Endothelial cell of umbilical vein (primary cell): ENCODE results near the gene HS6ST2. TPM values are rescaled to one million over a fixed set of nuclear protein-coding genes. Genes with fewer than 3 reads are reported as not detected.

Experiments
- BruUV-seq: library from RNA; stranded (reverse); fragments of 400-500 nt; replicated peaks from 2 replicates; lab custom pipeline; 2021; lab: Mats Ljungman, UMichigan
- CTCF ChIA-PET: fragments of 300-600, 350-600 bp; sonication (Branson Sonifier 250); formaldehyde crosslinking; loops from one replicate; lab custom pipeline; 2021; ENCODE audit warnings: antibody characterized with exemption, inconsistent platforms; lab: Charles Lee
- POLR2A ChIA-PET: fragments of 300-600, 350-600 bp; sonication (Branson Sonifier 250); formaldehyde crosslinking; loops from one replicate; lab custom pipeline; 2021; ENCODE audit warnings: antibody characterized with exemption, inconsistent platforms; lab: Charles Lee
- DNase-seq: peaks from one replicate; pipeline ENCODE4 v3.0.0-alpha.2; 2011; ENCODE audit warnings: low read depth, low spot score
- FAIRE-seq: peaks from 2 replicates; lab custom pipeline; 2011; peaks lifted over from hg19 to GRCh38; lab: Jason Lieb, UNC
- H2AFZ ChIP-seq: 2 replicates; pipeline ENCODE4 v1.6.0; 2012; ENCODE audit warnings: low read depth, low read length, control low read depth, inconsistent platforms
- H3K27ac ChIP-seq: 2 replicates; pipeline ENCODE4 v1.5.1; 2011; ENCODE audit warnings: low read depth, mild to moderate bottlenecking, control low read depth, low read length, moderate library complexity; ENCODE audit not compliant: insufficient read depth
- H3K27me3 ChIP-seq, 2 experiments: 2 replicates each; pipeline versions ENCODE4 v1.6.0 to v1.6.1; 2011; ENCODE audit warnings: low read length in 2 of 2, mixed read lengths in 1 of 2; ENCODE audit not compliant: control insufficient read depth in 2 of 2, insufficient read depth in 2 of 2
- H3K36me3 ChIP-seq, 2 experiments: 2 replicates in 1 of 2; 3 replicates in 1 of 2; pipeline ENCODE4 v1.5.1; 2011; ENCODE audit warnings: low read length in 2 of 2, mild to moderate bottlenecking in 1 of 2, moderate library complexity in 1 of 2; ENCODE audit not compliant: control insufficient read depth in 2 of 2, insufficient read depth in 2 of 2; ENCODE audit errors: extremely low read depth in 1 of 2
- H3K4me1 ChIP-seq: 3 replicates; pipeline ENCODE4 v1.5.1; 2011; ENCODE audit warnings: mild to moderate bottlenecking, low read length; ENCODE audit not compliant: control insufficient read depth, insufficient read depth; ENCODE audit errors: extremely low read depth
- H3K4me2 ChIP-seq: 2 replicates; pipeline ENCODE4 v1.6.1; 2011; ENCODE audit warnings: low read length, control low read depth, mixed read lengths; ENCODE audit not compliant: insufficient read depth
- H3K4me3 ChIP-seq, 3 experiments: fragments of 200-600 bp in 1 of 3; sonication (generic), shearing (Covaris generic) in 1 of 3; replicated peaks in 1 of 3; 2 replicates each; pipeline ENCODE4 v1.5.1; 2011 to 2016; ENCODE audit warnings: control low read depth in 3 of 3, low read length in 3 of 3, mild to moderate bottlenecking in 2 of 3, inconsistent platforms in 1 of 3, low read depth in 1 of 3, moderate library complexity in 1 of 3; ENCODE audit not compliant: insufficient read depth in 1 of 3
- H3K79me2 ChIP-seq: 2 replicates; pipeline ENCODE4 v1.6.0; 2012; ENCODE audit warnings: low read length, inconsistent platforms; ENCODE audit not compliant: control insufficient read depth, insufficient read depth
- H3K9ac ChIP-seq: replicated peaks from 2 replicates; pipeline ENCODE3; 2011; ENCODE audit warnings: low read length, control low read depth; ENCODE audit not compliant: insufficient read depth; ENCODE audit errors: extremely low read depth
- H3K9me1 ChIP-seq: replicated peaks from 3 replicates; pipeline ENCODE4 v1.6.0; 2011; ENCODE audit warnings: mild to moderate bottlenecking, low read length; ENCODE audit not compliant: control insufficient read depth, insufficient read depth; ENCODE audit errors: extremely low read depth
- H3K9me3 ChIP-seq: replicated peaks from 2 replicates; pipeline ENCODE4 v1.5.1; 2012; ENCODE audit warnings: low read length, inconsistent platforms; ENCODE audit not compliant: control insufficient read depth, insufficient read depth
- H4K20me1 ChIP-seq: replicated peaks from 2 replicates; pipeline ENCODE3; 2011; ENCODE audit warnings: mild to moderate bottlenecking, low read length; ENCODE audit not compliant: control insufficient read depth, insufficient read depth; ENCODE audit errors: extremely low read depth
- EZH2 ChIP-seq: IDR thresholded peaks from 2 replicates; pipeline ENCODE4 v1.6.1; 2012; ENCODE audit warnings: borderline replicate concordance, low read depth, mild to moderate bottlenecking, moderate library complexity, low read length, inconsistent platforms; ENCODE audit not compliant: severe bottlenecking
- FOS ChIP-seq: IDR thresholded peaks from 2 replicates; pipeline ENCODE4 v1.6.1; 2011; ENCODE audit warnings: mild to moderate bottlenecking, low read length, moderate library complexity, borderline replicate concordance; ENCODE audit not compliant: insufficient read depth
- GATA2 ChIP-seq: IDR thresholded peaks from 2 replicates; pipeline ENCODE4 v1.7.0; 2011; ENCODE audit warnings: low read depth, mild to moderate bottlenecking, moderate library complexity, mixed read lengths, low read length; ENCODE audit not compliant: insufficient read length, insufficient read depth
- JUN ChIP-seq: IDR thresholded peaks from 2 replicates; pipeline ENCODE4 v1.6.1; 2011; ENCODE audit warnings: borderline replicate concordance, low read depth; ENCODE audit not compliant: insufficient read length, insufficient read depth
- MYC ChIP-seq: IDR thresholded peaks from one replicate; pipeline ENCODE4 v1.6.1; 2011; ENCODE audit warnings: mild to moderate bottlenecking, low read depth, low read length
- POLR2A ChIP-seq: IDR thresholded peaks from 2 replicates; pipeline ENCODE4 v1.6.1; 2012; ENCODE audit warnings: low read depth, mild to moderate bottlenecking, control low read depth, low read length
- POLR2AphosphoS5 ChIP-seq: IDR thresholded peaks from 2 replicates; pipeline ENCODE4 v1.6.1; 2012; ENCODE audit warnings: low read depth, mild to moderate bottlenecking, control low read depth, low read length, moderate library complexity; ENCODE audit not compliant: insufficient read depth
- dilution Hi-C: fragments of 300-500 bp; cut with MboI; formaldehyde crosslinking; loops from one replicate; pipeline ENCODE4 v1.15.0; 2019; ENCODE audit warnings: low sequenced_read_pairs; ENCODE audit not compliant: extremely low pct_ligation_motif_present
- intact Hi-C: fragments of 100-400 bp; cut with micrococcal nuclease; formaldehyde crosslinking; loops from one replicate; pipeline ENCODE4 v1.10.0; 2022
- polyA plus RNA-seq, 4 experiments: library from polyadenylated mRNA; depleted of rRNA in 3 of 4; stranded (reverse) in 3 of 4; unstranded in 1 of 4; fragments of >200 nt; gene quantifications; 2 replicates each; pipeline versions ENCODE4 v1.2.1 to v1.2.3, GENCODE V29; 2011 to 2012; ENCODE audit warnings: missing spikeins in 1 of 4
- total RNA-seq: library from RNA; stranded (reverse); gene quantifications from 2 replicates; pipeline ENCODE4 v1.2.3, GENCODE V29; 2021
- TF ChIP-seq, protein P1 (sequence below): IDR thresholded peaks from 2 replicates; pipeline ENCODE4 v1.6.1; 2011; ENCODE audit not compliant: insufficient read depth, insufficient read length
- TF ChIP-seq, protein P2 (sequence below), 2 donors: IDR thresholded peaks; 1 replicate in 1 of 2; 2 replicates in 1 of 2; pipeline ENCODE4 v1.5.1; 2011; ENCODE audit warnings: low read length in 2 of 2, mild to moderate bottlenecking in 2 of 2, moderate library complexity in 2 of 2, control low read depth in 1 of 2, inconsistent platforms in 1 of 2, low read depth in 1 of 2; ENCODE audit not compliant: insufficient read depth in 1 of 2; ENCODE audit errors: extremely low read depth in 1 of 2

HS6ST2 gene
- total and polyA plus RNA-seq, 2 donors (not counting 3 experiments of a cell fraction or from before 2014, with no cell fraction given) = 0.49 to 0.84 TPM

GRCh38 chrX:132965461-132965860 lies 7.0 kb upstream of the HS6ST2 start:
- Histone ChIP-seq H3K79me2 (no peaks in the 10 kb centered on the region), H3K4me3 (no peak overlapping the region), H3K4me1 (no peaks in the 10 kb centered on the region), H2AFZ (no peak overlapping the region), H3K9ac (no peak overlapping the region), H4K20me1 (no peaks in the 10 kb centered on the region), H3K36me3 (no peaks in the 10 kb centered on the region), H3K27me3 (peaks cover 1 to 5% of the 10 kb centered on the region in 2 experiments), H3K27ac (no peak overlapping the region), H3K9me3 (no peaks in the 10 kb centered on the region), H3K4me2 (no peak overlapping the region), H3K9me1 (no peaks in the 10 kb centered on the region)
- FAIRE-seq = no peak
- CTCF ChIA-PET = no interaction called here
- dilution Hi-C loops = no loop called here
- intact Hi-C loops = no loop called here
- BruUV-seq = no TSS peak
- POLR2A ChIA-PET = no interaction called here
- TF ChIP-seq, protein P1, sequence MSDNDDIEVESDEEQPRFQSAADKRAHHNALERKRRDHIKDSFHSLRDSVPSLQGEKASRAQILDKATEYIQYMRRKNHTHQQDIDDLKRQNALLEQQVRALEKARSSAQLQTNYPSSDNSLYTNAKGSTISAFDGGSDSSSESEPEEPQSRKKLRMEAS = no peak
- TF ChIP-seq FOS (no peak), EZH2 (no peak), GATA2 (no peak), JUN (no peak), POLR2AphosphoS5 (no peak), POLR2A (no peak), MYC (no peak)
- TF ChIP-seq, protein P2, sequence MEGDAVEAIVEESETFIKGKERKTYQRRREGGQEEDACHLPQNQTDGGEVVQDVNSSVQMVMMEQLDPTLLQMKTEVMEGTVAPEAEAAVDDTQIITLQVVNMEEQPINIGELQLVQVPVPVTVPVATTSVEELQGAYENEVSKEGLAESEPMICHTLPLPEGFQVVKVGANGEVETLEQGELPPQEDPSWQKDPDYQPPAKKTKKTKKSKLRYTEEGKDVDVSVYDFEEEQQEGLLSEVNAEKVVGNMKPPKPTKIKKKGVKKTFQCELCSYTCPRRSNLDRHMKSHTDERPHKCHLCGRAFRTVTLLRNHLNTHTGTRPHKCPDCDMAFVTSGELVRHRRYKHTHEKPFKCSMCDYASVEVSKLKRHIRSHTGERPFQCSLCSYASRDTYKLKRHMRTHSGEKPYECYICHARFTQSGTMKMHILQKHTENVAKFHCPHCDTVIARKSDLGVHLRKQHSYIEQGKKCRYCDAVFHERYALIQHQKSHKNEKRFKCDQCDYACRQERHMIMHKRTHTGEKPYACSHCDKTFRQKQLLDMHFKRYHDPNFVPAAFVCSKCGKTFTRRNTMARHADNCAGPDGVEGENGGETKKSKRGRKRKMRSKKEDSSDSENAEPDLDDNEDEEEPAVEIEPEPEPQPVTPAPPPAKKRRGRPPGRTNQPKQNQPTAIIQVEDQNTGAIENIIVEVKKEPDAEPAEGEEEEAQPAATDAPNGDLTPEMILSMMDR (IDR thresholded peaks at IDR 0.05; ENCODE audit: extremely low read depth in 1 of 2, insufficient read depth in 1 of 2, low read depth in 1 of 2, low read length in 2 of 2) = no peak
- no peak for DNase-seq
